Breast epithelium (tissue), 4 donors: ENCODE measurements around the gene EIF2B1. TPM values are rescaled to one million over a fixed set of nuclear protein-coding genes. Genes with fewer than 3 reads are reported as not detected.

Experiments
- DNase-seq, 2 donors: peaks; one replicate each; pipeline ENCODE4 v3.0.0-alpha.2; 2019; ENCODE audit warnings: low spot score in 2 of 2
- H3K27ac ChIP-seq, 2 donors: fragments of 200-600 bp; sonication (generic) in 1 of 2; one replicate each; pipeline ENCODE4 v1.5.1; 2016 to 2019; ENCODE audit warnings: mild to moderate bottlenecking in 1 of 2
- H3K27me3 ChIP-seq, 2 donors: fragments of 200-600 bp; sonication (generic) in 1 of 2; one replicate each; pipeline versions ENCODE4 v1.5.1 to v1.6.0; 2017 to 2019; ENCODE audit warnings: control low read depth in 1 of 2, mild to moderate bottlenecking in 1 of 2
- H3K36me3 ChIP-seq: fragments of 200-600 bp; one replicate; pipeline ENCODE4 v1.5.1; 2019
- H3K4me1 ChIP-seq, 2 donors: fragments of 200-600 bp; sonication (generic); one replicate each; pipeline ENCODE4 v1.5.1; 2016 to 2019; ENCODE audit warnings: control low read depth in 1 of 2
- H3K4me3 ChIP-seq, 3 donors: fragments of 200-600 bp; sonication (generic); 1 replicate in 2 of 3; 2 replicates in 1 of 3; pipeline ENCODE4 v1.5.1; 2016 to 2019; ENCODE audit warnings: mild to moderate bottlenecking in 3 of 3, moderate library complexity in 2 of 3
- H3K9me3 ChIP-seq, 2 donors: fragments of 200-600 bp; sonication (generic) in 1 of 2; one replicate each; pipeline ENCODE4 v1.5.1; 2016 to 2019; ENCODE audit warnings: control low read depth in 1 of 2
- CTCF ChIP-seq, 3 donors: fragments of 450-650 bp; IDR thresholded peaks; one replicate each; pipeline ENCODE4 v1.5.1; 2016 to 2017; ENCODE audit warnings: antibody characterized with exemption in 3 of 3, mild to moderate bottlenecking in 3 of 3, moderate library complexity in 3 of 3
- POLR2A ChIP-seq: fragments of 450-650 bp; IDR thresholded peaks from one replicate; pipeline ENCODE4 v1.6.1; 2016; ENCODE audit warnings: antibody characterized with exemption, mild to moderate bottlenecking, moderate library complexity
- POLR2AphosphoS5 ChIP-seq, 3 donors: sonication (generic); formaldehyde crosslinking; IDR thresholded peaks; one replicate each; pipeline ENCODE4 v1.6.1; 2017; ENCODE audit warnings: antibody characterized with exemption in 3 of 3
- intact Hi-C: fragments of 100-400 bp; cut with DNase I; formaldehyde crosslinking; loops from one replicate; pipeline ENCODE4 v1.15.1; 2023; ENCODE audit warnings: low total_unique reads
- total RNA-seq, 3 donors: library from RNA; depleted of rRNA; stranded (reverse); fragments of >200 nt; gene quantifications; one replicate each; pipeline ENCODE4 v1.1.0, GENCODE V29; 2016

Gene EIF2B1
- total RNA-seq: 100 to 1,000 TPM; 133 to 162 (median 147) TPM

GRCh38 chr12:123633379-123634141 lies at the start of gene EIF2B1, which contains the start of gene GTF2H3:
Gene EIF2B1, minus strand, starts transcription at chr12:123633686. Its CDS starts 129 bp downstream, at chr12:123633557.
Gene GTF2H3, plus strand, starts transcription at chr12:123633829. Its CDS starts 31 bp downstream, at chr12:123633860.
- H3K4me3 ChIP-seq: peak within 1 kb of the TSS; percentile 64 to 94 (median 77)
- TF ChIP-seq POLR2AphosphoS5 (IDR thresholded peaks at IDR 0.05) (peak; percentile 95 to 96 (median 95)), CTCF (IDR thresholded peaks at IDR 0.05) (no peak), POLR2A (peak; percentile 57)
- H3K36me3 ChIP-seq: no peaks in the 10 kb centered on the region
- intact Hi-C loops: no loop called here
- no peaks in the 10 kb centered on the region for H3K9me3 ChIP-seq
- H3K27me3 ChIP-seq: no peaks in the 10 kb centered on the region
- H3K4me1 ChIP-seq: peaks cover 0 to 10% of the 10 kb centered on the region in 2 donors
- peak within 1 kb of the TSS; percentile 80 to 89 for H3K27ac ChIP-seq
- DNase-seq: peak; percentile 94 to 95

GRCh38 chr12:123681605-123682004 lies 48.1 kb upstream of the EIF2B1 start:
- TF ChIP-seq POLR2AphosphoS5 (IDR thresholded peaks at IDR 0.05): no peak
- no peak for TF ChIP-seq POLR2A
- TF ChIP-seq CTCF (IDR thresholded peaks at IDR 0.05): no peak
- no peak for DNase-seq
- no peaks in the 10 kb centered on the region for H3K9me3 ChIP-seq
- intact Hi-C loops: no loop called here
- peaks cover 9% of the 10 kb centered on the region for H3K36me3 ChIP-seq
- no peak overlapping the region for H3K4me3 ChIP-seq
- no peaks in the 10 kb centered on the region for H3K4me1 ChIP-seq
- no peak overlapping the region for H3K27ac ChIP-seq
- no peaks in the 10 kb centered on the region for H3K27me3 ChIP-seq

GRCh38 chr12:123678981-123679380 lies 45.5 kb upstream of the EIF2B1 start:
- Histone ChIP-seq H3K4me3 (no peak overlapping the region), H3K27ac (no peak overlapping the region)
- TF ChIP-seq POLR2A (no peak), CTCF (IDR thresholded peaks at IDR 0.05) (no peak), POLR2AphosphoS5 (IDR thresholded peaks at IDR 0.05) (no peak)

DNA sequence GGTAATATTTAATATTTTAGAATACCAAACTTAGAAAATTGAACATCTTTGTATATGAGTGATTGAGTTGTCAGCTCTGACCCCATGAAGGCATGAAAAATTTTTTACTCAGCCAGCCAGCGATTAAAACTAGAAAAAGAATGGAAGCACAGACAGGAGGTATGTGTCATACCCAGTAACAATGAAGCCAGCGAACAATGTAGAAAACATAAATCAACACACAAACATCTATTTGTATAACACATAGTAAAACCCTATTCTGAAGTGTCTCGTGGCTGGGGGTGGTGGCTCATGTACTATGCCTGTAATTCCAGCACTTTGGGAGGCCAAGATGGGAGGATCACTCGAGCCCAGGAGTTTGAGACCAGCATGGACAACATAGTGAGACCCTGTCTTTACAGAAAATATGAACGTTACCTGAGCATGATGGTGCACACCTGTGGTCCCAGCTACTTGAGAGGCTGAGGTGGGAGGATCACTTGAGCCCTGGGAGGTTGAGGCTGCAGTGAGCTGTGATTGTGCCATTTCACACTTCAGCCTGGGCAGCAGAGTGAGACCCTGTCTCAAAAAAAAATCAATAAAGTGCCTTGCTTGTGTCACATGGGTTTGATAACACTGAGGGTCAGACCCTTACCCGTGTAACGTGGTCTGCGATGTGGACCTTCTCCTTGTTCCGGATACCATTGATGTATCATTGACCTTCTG lies 43.3 kb upstream of the EIF2B1 start:
- intact Hi-C loops: no loop called here
- H3K27ac ChIP-seq: no peak overlapping the region
- no peak for DNase-seq
- no peaks in the 10 kb centered on the region for H3K27me3 ChIP-seq
- no peak for TF ChIP-seq POLR2A
- TF ChIP-seq CTCF (IDR thresholded peaks at IDR 0.05): no peak
- TF ChIP-seq POLR2AphosphoS5 (IDR thresholded peaks at IDR 0.05): no peak
- peaks cover 0 to under 1% of the 10 kb centered on the region in 2 donors for H3K4me1 ChIP-seq
- peaks cover 2% of the 10 kb centered on the region for H3K36me3 ChIP-seq
- H3K4me3 ChIP-seq: no peak overlapping the region
- H3K9me3 ChIP-seq: no peaks in the 10 kb centered on the region

More at GRCh38 chr12:123678981-123679380, 45.5 kb upstream of the EIF2B1 start:
- no peak for DNase-seq
- no peaks in the 10 kb centered on the region for H3K4me1 ChIP-seq
- no peaks in the 10 kb centered on the region for H3K27me3 ChIP-seq
- intact Hi-C loops: no loop called here
- H3K36me3 ChIP-seq: peaks cover 9% of the 10 kb centered on the region
- H3K9me3 ChIP-seq: no peaks in the 10 kb centered on the region

DNA sequence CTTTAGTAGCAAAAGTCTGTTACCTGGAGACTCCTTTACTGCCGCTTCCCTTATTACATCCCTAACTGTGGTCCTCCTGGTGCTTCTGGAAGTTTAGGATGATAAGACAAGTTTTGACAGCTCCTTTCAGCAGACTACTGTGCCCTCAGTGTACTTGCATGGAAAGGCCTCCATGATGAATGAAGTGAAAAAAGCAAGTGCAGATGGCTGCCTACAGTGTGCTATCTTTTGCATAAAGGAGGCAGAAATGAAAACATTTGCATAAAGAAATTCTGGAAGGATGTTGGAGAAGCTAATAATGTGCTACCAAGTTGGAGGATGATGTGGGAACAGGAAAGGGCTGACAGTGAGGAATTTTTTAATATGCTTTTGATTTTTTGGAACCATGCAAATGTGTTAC lies 42.0 kb upstream of the EIF2B1 start:
- intact Hi-C loops: no loop called here
- Histone ChIP-seq H3K4me3 (no peak overlapping the region), H3K27me3 (no peaks in the 10 kb centered on the region), H3K4me1 (peaks cover 0 to 4% of the 10 kb centered on the region in 2 donors), H3K27ac (no peak overlapping the region), H3K36me3 (no peaks in the 10 kb centered on the region), H3K9me3 (no peaks in the 10 kb centered on the region)
- no peak for DNase-seq
- TF ChIP-seq CTCF (IDR thresholded peaks at IDR 0.05) (no peak), POLR2AphosphoS5 (IDR thresholded peaks at IDR 0.05) (no peak), POLR2A (no peak)
